ENCODE data around the gene ARHGAP18. TPM values are rescaled to one million over a fixed set of nuclear protein-coding genes. Genes with fewer than 3 reads are reported as not detected.

ARHGAP18 gene
- total RNA-seq, 1 experiment from 2014 or later = 1.6 TPM

GRCh38 chr6:129748212-129748900 lies 38.4 kb upstream of the ARHGAP18 start:
- Histone ChIP-seq H3K4me1 (ENCODE audit: low read length) (peaks cover 21% of the 10 kb centered on the region), H3K4me3 (ENCODE audit: low read length) (no peak overlapping the region), H3K36me3 (ENCODE audit: insufficient read depth, low read length) (no peaks in the 10 kb centered on the region), H4K20me1 (ENCODE audit: insufficient read depth, low read depth, low read length) (no peaks in the 10 kb centered on the region), H3K27me3 (ENCODE audit: low read length) (no peaks in the 10 kb centered on the region), H3K79me2 (ENCODE audit: low read length) (no peaks in the 10 kb centered on the region), H2AFZ (ENCODE audit: low read length) (peak overlapping the region; percentile 58), H3K4me2 (ENCODE audit: low read depth, low read length, poor library complexity, severe bottlenecking) (peak overlapping the region; percentile 25), H3K27ac (ENCODE audit: low read length) (no peak overlapping the region), H3K9ac (ENCODE audit: low read length) (peak overlapping the region; percentile 29; the same call in 1 of the 2 replicates), H3K9me3 (ENCODE audit: low read length) (no peaks in the 10 kb centered on the region), H3K9me2 (replicated peaks; ENCODE audit: insufficient read depth, low read length) (no peaks in the 10 kb centered on the region)
- peak; percentile 50 for DNase-seq

GRCh38 chr6:129747588-129748112 lies 37.7 kb upstream of the ARHGAP18 start:
- Histone ChIP-seq H3K36me3 (ENCODE audit: insufficient read depth, low read length) (no peaks in the 10 kb centered on the region), H4K20me1 (ENCODE audit: insufficient read depth, low read depth, low read length) (no peaks in the 10 kb centered on the region), H3K9me2 (replicated peaks; ENCODE audit: insufficient read depth, low read length) (no peaks in the 10 kb centered on the region), H3K4me2 (ENCODE audit: low read depth, low read length, poor library complexity, severe bottlenecking) (no peak overlapping the region), H3K27ac (ENCODE audit: low read length) (no peak overlapping the region), H3K9me3 (ENCODE audit: low read length) (no peaks in the 10 kb centered on the region), H3K27me3 (ENCODE audit: low read length) (no peaks in the 10 kb centered on the region), H3K4me3 (ENCODE audit: low read length) (no peak overlapping the region), H3K9ac (ENCODE audit: low read length) (no peak overlapping the region), H3K4me1 (ENCODE audit: low read length) (peaks cover 21% of the 10 kb centered on the region), H3K79me2 (ENCODE audit: low read length) (no peaks in the 10 kb centered on the region), H2AFZ (ENCODE audit: low read length) (no peak overlapping the region)
- no peak for DNase-seq

GRCh38 chr6:129744880-129745237 lies 34.9 kb upstream of the ARHGAP18 start:
- H3K4me3 ChIP-seq (ENCODE audit: low read length) = no peak overlapping the region
- H3K4me2 ChIP-seq (ENCODE audit: low read depth, low read length, poor library complexity, severe bottlenecking) = no peak overlapping the region
- no peaks in the 10 kb centered on the region for H3K9me2 ChIP-seq (replicated peaks; ENCODE audit: insufficient read depth, low read length)
- H3K27ac ChIP-seq (ENCODE audit: low read length) = no peak overlapping the region
- H3K9me3 ChIP-seq (ENCODE audit: low read length) = no peaks in the 10 kb centered on the region
- H3K36me3 ChIP-seq (ENCODE audit: insufficient read depth, low read length) = no peaks in the 10 kb centered on the region
- no peaks in the 10 kb centered on the region for H3K79me2 ChIP-seq (ENCODE audit: low read length)
- no peak overlapping the region for H3K9ac ChIP-seq (ENCODE audit: low read length)
- peaks cover 19% of the 10 kb centered on the region for H3K4me1 ChIP-seq (ENCODE audit: low read length)
- H2AFZ ChIP-seq (ENCODE audit: low read length) = no peak overlapping the region
- no peaks in the 10 kb centered on the region for H3K27me3 ChIP-seq (ENCODE audit: low read length)
- H4K20me1 ChIP-seq (ENCODE audit: insufficient read depth, low read depth, low read length) = no peaks in the 10 kb centered on the region
- DNase-seq = no peak

- H3K4me2 ChIP-seq (ENCODE audit: low read depth, low read length, poor library complexity, severe bottlenecking) = no peak overlapping the region
- no peak overlapping the region for H3K9ac ChIP-seq (ENCODE audit: low read length)
- no peaks in the 10 kb centered on the region for H4K20me1 ChIP-seq (ENCODE audit: insufficient read depth, low read depth, low read length)
- H3K9me3 ChIP-seq (ENCODE audit: low read length) = no peaks in the 10 kb centered on the region
- no peaks in the 10 kb centered on the region for H3K9me2 ChIP-seq (replicated peaks; ENCODE audit: insufficient read depth, low read length)
- no peak overlapping the region for H3K27ac ChIP-seq (ENCODE audit: low read length)
- no peak overlapping the region for H2AFZ ChIP-seq (ENCODE audit: low read length)
- no peak overlapping the region for H3K4me3 ChIP-seq (ENCODE audit: low read length)
- peaks cover 13% of the 10 kb centered on the region for H3K4me1 ChIP-seq (ENCODE audit: low read length)
- no peaks in the 10 kb centered on the region for H3K79me2 ChIP-seq (ENCODE audit: low read length)
- H3K27me3 ChIP-seq (ENCODE audit: low read length) = no peaks in the 10 kb centered on the region
- no peak for DNase-seq
- H3K36me3 ChIP-seq (ENCODE audit: insufficient read depth, low read length) = no peaks in the 10 kb centered on the region
Observed at GRCh38 chr6:129744201-129744879, 34.4 kb upstream of the ARHGAP18 start.

- Histone ChIP-seq H4K20me1 (ENCODE audit: insufficient read depth, low read depth, low read length) (no peaks in the 10 kb centered on the region), H2AFZ (ENCODE audit: low read length) (no peak overlapping the region), H3K4me2 (ENCODE audit: low read depth, low read length, poor library complexity, severe bottlenecking) (no peak overlapping the region), H3K79me2 (ENCODE audit: low read length) (no peaks in the 10 kb centered on the region), H3K9me2 (replicated peaks; ENCODE audit: insufficient read depth, low read length) (no peaks in the 10 kb centered on the region), H3K9ac (ENCODE audit: low read length) (no peak overlapping the region), H3K9me3 (ENCODE audit: low read length) (no peaks in the 10 kb centered on the region), H3K36me3 (ENCODE audit: insufficient read depth, low read length) (no peaks in the 10 kb centered on the region), H3K4me1 (ENCODE audit: low read length) (no peaks in the 10 kb centered on the region), H3K27ac (ENCODE audit: low read length) (no peak overlapping the region), H3K4me3 (ENCODE audit: low read length) (no peak overlapping the region), H3K27me3 (ENCODE audit: low read length) (no peaks in the 10 kb centered on the region)
- no peak for DNase-seq
Observed at GRCh38 chr6:129740013-129740412, 30.0 kb upstream of the ARHGAP18 start.

GRCh38 chr6:129736105-129736504 lies 26.1 kb upstream of the ARHGAP18 start:
- Histone ChIP-seq H3K9me2 (replicated peaks; ENCODE audit: insufficient read depth, low read length) (no peaks in the 10 kb centered on the region), H3K79me2 (ENCODE audit: low read length) (no peaks in the 10 kb centered on the region), H3K27ac (ENCODE audit: low read length) (no peak overlapping the region), H3K27me3 (ENCODE audit: low read length) (no peaks in the 10 kb centered on the region), H3K9ac (ENCODE audit: low read length) (no peak overlapping the region), H3K4me2 (ENCODE audit: low read depth, low read length, poor library complexity, severe bottlenecking) (no peak overlapping the region), H3K9me3 (ENCODE audit: low read length) (no peaks in the 10 kb centered on the region), H3K4me1 (ENCODE audit: low read length) (no peaks in the 10 kb centered on the region), H2AFZ (ENCODE audit: low read length) (no peak overlapping the region), H4K20me1 (ENCODE audit: insufficient read depth, low read depth, low read length) (no peaks in the 10 kb centered on the region), H3K36me3 (ENCODE audit: insufficient read depth, low read length) (no peaks in the 10 kb centered on the region), H3K4me3 (ENCODE audit: low read length) (no peak overlapping the region)
- DNase-seq = no peak

- no peak overlapping the region for H3K4me2 ChIP-seq (ENCODE audit: low read depth, low read length, poor library complexity, severe bottlenecking)
- H3K79me2 ChIP-seq (ENCODE audit: low read length) = no peaks in the 10 kb centered on the region
- H3K4me3 ChIP-seq (ENCODE audit: low read length) = no peak overlapping the region
- H3K9me2 ChIP-seq (replicated peaks; ENCODE audit: insufficient read depth, low read length) = no peaks in the 10 kb centered on the region
- H4K20me1 ChIP-seq (ENCODE audit: insufficient read depth, low read depth, low read length) = no peaks in the 10 kb centered on the region
- H3K36me3 ChIP-seq (ENCODE audit: insufficient read depth, low read length) = no peaks in the 10 kb centered on the region
- H3K9me3 ChIP-seq (ENCODE audit: low read length) = no peaks in the 10 kb centered on the region
- H3K4me1 ChIP-seq (ENCODE audit: low read length) = no peaks in the 10 kb centered on the region
- no peak overlapping the region for H3K9ac ChIP-seq (ENCODE audit: low read length)
- no peak overlapping the region for H2AFZ ChIP-seq (ENCODE audit: low read length)
- H3K27ac ChIP-seq (ENCODE audit: low read length) = no peak overlapping the region
- H3K27me3 ChIP-seq (ENCODE audit: low read length) = no peaks in the 10 kb centered on the region
- DNase-seq = peak; percentile 50
Observed at GRCh38 chr6:129733290-129733689, 23.3 kb upstream of the ARHGAP18 start.

GRCh38 chr6:129732542-129732941 lies 22.6 kb upstream of the ARHGAP18 start:
- Histone ChIP-seq H3K4me1 (ENCODE audit: low read length) (no peaks in the 10 kb centered on the region), H3K9me2 (replicated peaks; ENCODE audit: insufficient read depth, low read length) (no peaks in the 10 kb centered on the region), H3K27me3 (ENCODE audit: low read length) (no peaks in the 10 kb centered on the region), H4K20me1 (ENCODE audit: insufficient read depth, low read depth, low read length) (no peaks in the 10 kb centered on the region), H3K4me3 (ENCODE audit: low read length) (no peak overlapping the region), H3K36me3 (ENCODE audit: insufficient read depth, low read length) (no peaks in the 10 kb centered on the region), H3K9ac (ENCODE audit: low read length) (no peak overlapping the region), H2AFZ (ENCODE audit: low read length) (no peak overlapping the region), H3K4me2 (ENCODE audit: low read depth, low read length, poor library complexity, severe bottlenecking) (no peak overlapping the region), H3K79me2 (ENCODE audit: low read length) (no peaks in the 10 kb centered on the region), H3K9me3 (ENCODE audit: low read length) (no peaks in the 10 kb centered on the region), H3K27ac (ENCODE audit: low read length) (no peak overlapping the region)
- DNase-seq = no peak
